Measurements from ENCODE around the gene SYT7. TPM values are rescaled to one million over a fixed set of nuclear protein-coding genes. Genes with fewer than 3 reads are reported as not detected.

Gene SYT7
- total RNA-seq, 1 donor from 2014 or later, result 3.4 TPM

- intact Hi-C loops (cut with DNase I), result no loop called here
- no peaks in the 10 kb centered on the region for H3K4me1 ChIP-seq
- TF ChIP-seq CTCF (IDR thresholded peaks at IDR 0.05), result no peak
- no peak for TF ChIP-seq POLR2A (IDR thresholded peaks at IDR 0.05)
- TF ChIP-seq POLR2AphosphoS5 (IDR thresholded peaks at IDR 0.05; ENCODE audit: insufficient read depth in 1 of 2, low read depth in 1 of 2), result no peak
- no peaks in the 10 kb centered on the region for H3K36me3 ChIP-seq
- H3K27ac ChIP-seq, result no peak overlapping the region
- no peaks in the 10 kb centered on the region for H3K27me3 ChIP-seq
- no peak overlapping the region for H3K4me3 ChIP-seq
- no peak for DNase-seq (ENCODE audit: extremely low spot score in 2 of 2)
- no peaks in the 10 kb centered on the region for H3K9me3 ChIP-seq
Observed at GRCh38 chr11:61496602-61497400, 84.1 kb downstream of the SYT7 start.

- no peak overlapping the region for H3K27ac ChIP-seq
- intact Hi-C loops (cut with DNase I), result no loop called here
- DNase-seq (ENCODE audit: extremely low spot score in 2 of 2), result no peak
Observed at GRCh38 chr11:61495801-61496601, 84.9 kb downstream of the SYT7 start.

GRCh38 chr11:61494381-61494961, 86.4 kb downstream of the SYT7 start:
- H3K27me3 ChIP-seq, result no peaks in the 10 kb centered on the region
- H3K4me1 ChIP-seq, result peaks cover 14% of the 10 kb centered on the region
- TF ChIP-seq POLR2A (IDR thresholded peaks at IDR 0.05), result no peak
- TF ChIP-seq CTCF (IDR thresholded peaks at IDR 0.05), result no peak
- TF ChIP-seq POLR2AphosphoS5 (IDR thresholded peaks at IDR 0.05; ENCODE audit: insufficient read depth in 1 of 2, low read depth in 1 of 2), result no peak
- no peak overlapping the region for H3K27ac ChIP-seq
- DNase-seq (ENCODE audit: extremely low spot score in 2 of 2), result no peak
- no peak overlapping the region for H3K4me3 ChIP-seq
- no peaks in the 10 kb centered on the region for H3K36me3 ChIP-seq
- H3K9me3 ChIP-seq, result no peaks in the 10 kb centered on the region
- intact Hi-C loops (cut with DNase I), result no loop called here

More at GRCh38 chr11:61495801-61496601, 84.9 kb downstream of the SYT7 start:
- Histone ChIP-seq H3K4me1 (no peaks in the 10 kb centered on the region), H3K36me3 (no peaks in the 10 kb centered on the region), H3K9me3 (no peaks in the 10 kb centered on the region), H3K27me3 (no peaks in the 10 kb centered on the region), H3K4me3 (no peak overlapping the region)
- TF ChIP-seq CTCF (IDR thresholded peaks at IDR 0.05) (no peak), POLR2AphosphoS5 (IDR thresholded peaks at IDR 0.05; ENCODE audit: insufficient read depth in 1 of 2, low read depth in 1 of 2) (no peak)

GRCh38 chr11:61491736-61492395, 89.0 kb downstream of the SYT7 start:
- no peak for DNase-seq (ENCODE audit: extremely low spot score in 2 of 2)
- no peaks in the 10 kb centered on the region for H3K9me3 ChIP-seq
- H3K4me1 ChIP-seq, result peaks cover 25% of the 10 kb centered on the region
- TF ChIP-seq POLR2AphosphoS5 (IDR thresholded peaks at IDR 0.05; ENCODE audit: insufficient read depth in 1 of 2, low read depth in 1 of 2) (no peak), CTCF (IDR thresholded peaks at IDR 0.05) (no peak), POLR2A (IDR thresholded peaks at IDR 0.05) (no peak)
- H3K27ac ChIP-seq, result no peak overlapping the region
- H3K27me3 ChIP-seq, result no peaks in the 10 kb centered on the region
- no peak overlapping the region for H3K4me3 ChIP-seq
- intact Hi-C loops (cut with DNase I), result no loop called here
- no peaks in the 10 kb centered on the region for H3K36me3 ChIP-seq
